G401 (cell line): ENCODE measurements around the gene HTRA3. TPM values are rescaled to one million over a fixed set of nuclear protein-coding genes. Genes with fewer than 3 reads are reported as not detected.

Source experiments
- DNase-seq: peaks from one replicate; pipeline ENCODE4 v3.0.0-alpha.2; 2015; ENCODE audit warnings: low spot score
- in situ Hi-C: cut with HindIII; loops from 2 replicates; pipeline ENCODE4 v1.10.0; 2016; ENCODE audit warnings: low sequenced_read_pairs, mixed read lengths
- total RNA-seq: library from RNA; depleted of rRNA; stranded (reverse); fragments of >200 nt; shearing (Covaris generic); gene quantifications from 2 replicates; pipeline ENCODE4 v1.2.3, GENCODE V29; 2014

Gene HTRA3
- total RNA-seq, 1 experiment from 2014 or later: 0.14 TPM

DNA sequence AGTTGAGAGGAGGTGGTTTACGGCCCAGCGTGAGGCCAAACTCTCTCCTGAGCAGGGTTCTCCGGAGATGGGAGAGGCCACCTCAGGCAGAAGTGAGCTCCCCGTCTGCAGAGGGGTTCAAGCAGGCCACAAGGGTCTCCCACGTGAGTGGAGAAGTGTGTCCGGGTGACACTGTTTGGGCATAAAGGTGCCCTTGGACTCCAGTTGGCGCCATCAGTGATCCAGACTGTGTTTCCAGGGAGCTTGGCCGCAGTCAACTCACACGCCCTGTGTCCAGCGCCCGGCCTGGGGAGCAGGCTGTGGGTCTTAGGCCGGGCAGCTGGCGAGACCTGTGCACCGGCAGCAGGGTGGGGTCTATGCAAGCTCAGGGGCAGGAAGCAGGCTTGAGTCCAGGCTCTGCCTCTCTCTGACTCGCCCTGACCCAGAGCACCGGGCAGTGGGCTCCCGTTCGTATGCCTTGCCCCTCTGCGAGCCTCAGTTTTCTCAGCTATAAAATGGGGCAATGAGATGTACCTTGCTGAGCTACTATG is 24.6 kb upstream of the HTRA3 start:
- in situ Hi-C loops: no loop called here

DNA sequence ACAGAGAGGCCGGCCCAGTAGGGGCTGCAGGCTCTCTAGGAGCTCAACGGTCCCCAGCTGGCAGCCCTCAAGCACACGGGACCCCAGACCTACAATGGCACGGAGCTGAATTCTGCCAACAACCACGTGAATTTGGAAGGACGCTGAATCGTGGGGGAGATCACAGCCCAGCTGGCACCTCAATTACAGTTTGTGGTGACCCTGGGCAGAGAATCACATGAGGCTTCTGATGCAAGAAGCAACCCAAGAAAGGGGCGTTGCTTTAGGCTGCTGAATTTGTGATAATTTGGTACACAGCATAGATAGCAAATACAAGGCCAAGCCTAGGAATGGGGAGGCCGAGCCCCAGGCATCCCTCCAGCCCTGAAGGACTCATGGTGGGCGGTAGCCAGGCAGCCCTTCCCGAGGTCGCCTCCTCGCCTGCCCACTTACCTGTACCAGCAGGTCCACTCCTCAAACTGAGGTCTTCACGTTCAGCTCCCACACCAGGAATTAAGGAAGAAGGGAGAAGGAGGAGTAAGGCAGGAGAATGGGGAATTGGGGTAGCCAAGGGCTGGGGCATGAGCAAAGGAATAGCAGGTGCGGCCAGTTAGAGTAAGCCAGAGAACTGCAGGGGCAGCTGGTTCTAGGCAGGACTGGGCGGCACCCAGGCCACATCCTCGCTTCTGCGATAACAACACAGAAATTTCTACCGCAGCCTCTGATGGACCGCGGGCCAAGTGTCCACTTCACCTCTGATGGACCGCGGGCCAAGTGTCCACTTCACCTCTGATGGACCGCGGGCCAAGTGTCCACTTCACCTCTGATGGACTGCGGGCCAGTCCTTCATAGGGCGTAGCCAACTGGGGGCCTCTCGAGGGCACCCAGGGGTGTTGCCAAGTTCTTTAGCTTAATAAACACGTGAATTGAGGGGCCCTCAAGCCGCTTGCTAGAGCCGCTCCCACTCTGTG is 23.4 kb upstream of the HTRA3 start:
- in situ Hi-C loops: no loop called here
- DNase-seq: no peak

More for the DNA sequence above, 24.6 kb upstream of the HTRA3 start:
- DNase-seq: no peak

DNA sequence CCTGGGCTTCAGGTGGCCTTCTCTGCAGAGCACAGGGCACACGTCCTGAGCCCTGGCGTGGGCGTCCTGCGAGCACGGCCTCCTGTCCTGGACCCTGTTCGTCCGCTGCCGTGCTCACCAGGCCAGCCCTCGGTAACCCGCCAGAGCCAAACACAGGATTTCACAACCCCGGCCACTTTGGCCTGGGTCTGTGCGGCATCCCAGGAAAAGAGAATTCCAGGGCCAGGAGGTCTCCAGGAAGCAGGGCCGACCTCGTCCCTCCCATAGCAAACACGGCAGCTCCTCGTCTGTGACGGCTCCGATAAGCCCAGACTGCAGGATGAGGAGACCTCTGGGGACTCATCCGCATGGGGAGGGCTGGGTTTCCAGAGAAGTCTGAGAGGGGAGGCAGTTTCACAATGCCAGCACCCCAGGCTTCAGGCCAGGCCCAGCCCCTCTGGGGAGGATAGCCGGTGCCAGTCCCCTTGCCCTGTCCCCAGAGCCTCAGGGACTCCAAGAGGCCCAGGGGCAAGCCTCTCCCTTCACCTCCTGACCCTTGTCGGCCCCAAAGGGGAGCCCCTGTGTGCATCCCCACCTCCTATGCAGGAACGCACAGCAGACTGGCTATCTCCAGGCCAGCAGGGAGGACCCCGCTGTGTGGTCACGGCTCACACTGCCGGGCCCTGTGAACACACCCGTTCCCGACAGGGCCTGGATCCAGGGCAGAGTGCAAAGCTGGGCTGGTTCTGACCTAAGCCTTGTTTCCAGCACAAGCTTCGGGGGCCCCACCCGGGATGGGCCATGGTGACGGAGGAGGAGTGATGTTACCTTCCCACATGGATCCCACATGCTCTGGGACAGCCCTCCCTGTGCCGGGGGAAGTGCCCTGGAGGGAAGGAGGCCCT is 22.3 kb upstream of the HTRA3 start:
- DNase-seq: no peak
- in situ Hi-C loops: no loop called here

DNA sequence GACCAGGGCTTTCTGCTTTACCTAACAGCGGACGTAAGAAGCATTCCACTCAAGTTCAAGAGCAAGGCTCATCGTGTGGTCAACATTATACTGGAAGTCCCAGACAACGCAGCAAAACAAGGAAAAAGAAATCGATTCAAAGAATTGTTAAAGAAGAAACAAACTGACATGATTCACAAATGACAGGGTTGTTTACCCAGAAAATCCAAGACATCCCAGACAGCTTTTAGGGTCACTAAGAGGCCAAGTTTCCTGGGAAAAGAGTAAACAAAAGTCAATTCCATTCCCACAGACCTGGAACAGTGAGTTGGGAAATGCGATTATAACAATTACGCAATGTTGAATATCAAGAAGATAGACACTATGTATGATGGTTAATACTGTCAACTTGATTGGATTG is 21.5 kb upstream of the HTRA3 start:
- no peak for DNase-seq

DNA sequence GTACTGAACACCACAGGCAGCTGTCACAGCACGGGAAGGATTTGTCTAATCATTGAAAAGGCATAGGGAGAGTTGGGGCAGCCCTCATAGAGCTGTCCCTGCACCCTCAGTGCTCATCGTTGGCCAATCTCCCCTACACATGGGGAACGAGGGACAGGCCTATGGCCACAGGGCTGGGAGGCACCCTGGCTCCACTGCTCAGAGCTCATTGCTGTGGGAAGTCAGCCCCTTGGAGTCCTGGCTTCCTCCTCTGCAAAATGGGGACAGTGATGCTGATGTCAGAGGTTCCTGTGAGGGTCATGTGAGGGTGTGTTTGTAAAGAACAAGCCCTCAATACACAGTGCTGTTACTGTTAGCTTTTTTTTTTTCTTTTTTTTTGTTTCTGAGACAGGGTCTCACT is 19.3 kb upstream of the HTRA3 start:
- DNase-seq: no peak
- in situ Hi-C loops: no loop called here

More for the DNA sequence above, 21.5 kb upstream of the HTRA3 start:
- in situ Hi-C loops: no loop called here

DNA sequence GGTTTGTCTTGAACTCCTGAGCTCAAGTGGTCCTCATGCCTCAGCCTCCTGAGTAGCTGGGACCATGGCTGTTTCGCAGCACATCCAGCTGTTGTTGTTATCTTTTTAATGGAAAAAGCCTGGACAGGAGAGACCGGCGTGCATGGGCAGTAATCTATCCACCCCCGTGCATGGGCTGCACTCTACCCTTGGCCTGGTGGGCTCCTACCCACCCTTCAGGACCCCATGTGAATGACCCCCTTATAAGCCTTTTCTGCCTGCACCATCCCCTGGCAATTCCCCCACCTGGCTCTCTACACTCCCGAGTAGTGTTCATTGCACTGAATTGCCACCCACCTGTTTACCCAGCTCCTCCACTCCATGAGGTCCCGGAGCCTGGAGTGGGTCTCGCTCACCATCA is 18.9 kb upstream of the HTRA3 start:
- in situ Hi-C loops: no loop called here
- no peak for DNase-seq

GRCh38 chr4:8251110-8251883 is 18.3 kb upstream of the HTRA3 start:
- DNase-seq: no peak
- in situ Hi-C loops: no loop called here

- in situ Hi-C loops: no loop called here
- DNase-seq: no peak
These were observed 17.0 kb upstream of the HTRA3 start for GRCh38 chr4:8252301-8253173.

DNA sequence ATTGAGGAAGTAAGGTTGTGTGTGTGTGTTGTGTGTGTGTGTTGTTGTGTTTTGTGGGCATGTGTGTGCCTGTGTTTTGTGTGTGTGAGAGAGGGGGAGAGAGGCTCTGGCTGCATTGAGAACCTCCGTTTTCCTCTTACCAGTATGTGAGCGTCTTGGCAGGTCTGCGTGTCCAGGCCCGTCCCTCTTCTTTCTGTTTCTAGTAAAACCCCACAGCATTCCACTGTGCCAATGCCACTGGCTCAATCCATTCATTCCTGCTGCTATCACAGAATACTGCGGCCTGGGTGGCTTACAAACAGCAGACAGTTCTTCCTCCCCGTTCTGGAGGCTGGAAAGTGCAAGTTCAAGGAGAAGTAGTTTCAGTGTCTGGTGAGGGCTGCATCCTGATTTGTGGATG is 15.5 kb upstream of the HTRA3 start:
- DNase-seq: no peak
- in situ Hi-C loops: no loop called here

DNA sequence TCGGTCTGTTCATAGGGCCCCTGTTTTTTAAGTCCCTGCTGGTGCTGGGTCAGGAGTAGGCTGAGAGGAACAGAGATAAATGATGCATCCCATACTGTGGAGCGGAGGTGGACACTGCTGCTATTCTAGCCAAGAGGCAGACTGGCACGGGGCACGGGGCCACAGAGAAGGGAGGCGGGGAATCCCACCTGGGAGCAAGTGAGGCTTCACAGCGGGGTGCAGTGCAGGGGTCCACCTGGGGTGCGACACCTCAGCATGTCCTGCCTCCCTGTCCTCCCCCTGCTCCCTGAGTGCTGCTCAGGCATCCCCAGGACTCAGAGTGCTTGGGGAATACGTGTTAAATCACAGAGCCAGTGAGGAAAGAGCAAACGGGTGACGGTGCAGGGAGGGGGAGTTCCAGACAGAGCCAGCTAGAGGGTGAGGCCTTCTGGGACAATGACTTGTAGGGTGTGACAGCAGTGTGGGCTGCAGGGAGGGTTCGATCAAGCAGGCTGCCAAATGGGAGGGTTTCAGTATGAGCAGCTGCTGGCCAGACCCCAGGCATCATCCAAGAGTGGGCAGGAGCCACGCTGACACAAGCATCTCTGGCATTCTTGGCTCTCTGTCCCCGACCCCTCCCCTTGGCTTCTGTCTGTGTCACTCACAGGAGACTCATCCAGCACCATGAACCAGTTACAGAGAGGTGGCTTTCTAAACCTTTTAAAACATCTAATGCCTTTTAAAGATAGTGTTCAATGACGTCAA is 13.7 kb upstream of the HTRA3 start:
- in situ Hi-C loops: no loop called here
- no peak for DNase-seq

GRCh38 chr4:8257854-8258253 is 11.7 kb upstream of the HTRA3 start:
- DNase-seq: no peak
- in situ Hi-C loops: no loop called here

DNA sequence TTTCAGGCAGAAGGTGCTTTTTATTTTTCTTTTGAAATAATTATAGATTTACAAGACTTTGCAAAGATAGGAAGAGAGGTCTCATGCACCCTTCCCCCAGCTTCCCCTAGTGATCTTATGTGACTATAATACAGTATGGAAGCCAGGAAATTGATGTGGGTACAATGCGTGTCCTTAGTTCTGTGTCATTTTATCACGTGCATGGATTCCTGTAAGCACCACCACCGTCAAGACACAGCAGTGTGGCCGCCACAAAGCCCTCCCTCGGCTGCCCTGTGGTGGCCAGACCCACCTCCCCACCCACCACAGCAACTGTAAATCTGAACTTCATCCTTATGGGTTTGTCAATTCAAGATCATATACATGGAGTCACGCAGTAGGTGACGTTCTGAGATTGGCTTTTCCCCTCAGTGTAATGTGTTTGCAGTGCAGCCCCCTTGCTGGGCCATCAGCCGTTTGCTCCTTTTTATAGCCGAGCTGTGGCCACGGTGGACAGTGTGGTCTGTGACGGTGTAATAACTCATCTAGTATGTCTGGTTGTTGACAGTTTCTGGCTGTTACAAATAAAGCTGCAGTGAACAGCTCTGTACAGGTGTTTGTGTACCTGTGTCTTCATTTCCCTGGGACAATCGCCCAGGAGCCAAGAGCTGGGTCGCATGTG is 10.9 kb upstream of the HTRA3 start:
- in situ Hi-C loops: no loop called here
- DNase-seq: no peak

DNA sequence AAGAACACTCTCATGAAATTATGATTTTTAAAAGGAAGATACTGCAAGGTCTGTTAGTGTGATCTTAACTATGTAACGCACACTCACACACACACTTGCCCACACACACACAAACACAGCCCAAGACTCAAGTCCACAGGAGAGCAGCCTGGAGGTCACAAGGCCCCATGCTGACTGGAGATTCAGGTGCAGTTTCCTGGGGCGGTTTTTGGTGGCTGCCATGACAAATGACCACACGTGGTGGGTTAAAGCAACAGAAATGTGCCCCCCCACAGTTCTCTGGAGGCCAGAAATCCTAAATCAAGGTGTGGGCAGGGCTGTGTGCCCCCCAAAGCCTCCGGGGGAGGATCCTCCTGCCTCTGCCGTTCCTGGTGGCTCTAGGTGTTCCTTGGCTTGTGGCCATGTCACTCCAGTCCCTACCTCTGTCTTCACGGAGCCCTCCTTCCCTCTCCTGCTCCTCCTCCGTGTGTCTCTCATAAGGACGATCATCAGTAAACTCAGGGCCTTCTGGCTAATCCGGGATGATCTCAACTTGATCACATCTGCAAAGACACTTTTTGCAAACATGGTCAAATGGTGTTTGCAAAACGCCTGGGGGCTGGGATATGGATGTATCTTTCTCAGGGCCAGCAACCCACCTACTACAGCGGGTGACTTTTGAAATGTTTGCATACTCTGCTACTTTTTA is 9.7 kb upstream of the HTRA3 start:
- DNase-seq: no peak
- in situ Hi-C loops: no loop called here

- in situ Hi-C loops: no loop called here
- no peak for DNase-seq
These were observed 8.9 kb upstream of the HTRA3 start for GRCh38 chr4:8260656-8261111.

DNA sequence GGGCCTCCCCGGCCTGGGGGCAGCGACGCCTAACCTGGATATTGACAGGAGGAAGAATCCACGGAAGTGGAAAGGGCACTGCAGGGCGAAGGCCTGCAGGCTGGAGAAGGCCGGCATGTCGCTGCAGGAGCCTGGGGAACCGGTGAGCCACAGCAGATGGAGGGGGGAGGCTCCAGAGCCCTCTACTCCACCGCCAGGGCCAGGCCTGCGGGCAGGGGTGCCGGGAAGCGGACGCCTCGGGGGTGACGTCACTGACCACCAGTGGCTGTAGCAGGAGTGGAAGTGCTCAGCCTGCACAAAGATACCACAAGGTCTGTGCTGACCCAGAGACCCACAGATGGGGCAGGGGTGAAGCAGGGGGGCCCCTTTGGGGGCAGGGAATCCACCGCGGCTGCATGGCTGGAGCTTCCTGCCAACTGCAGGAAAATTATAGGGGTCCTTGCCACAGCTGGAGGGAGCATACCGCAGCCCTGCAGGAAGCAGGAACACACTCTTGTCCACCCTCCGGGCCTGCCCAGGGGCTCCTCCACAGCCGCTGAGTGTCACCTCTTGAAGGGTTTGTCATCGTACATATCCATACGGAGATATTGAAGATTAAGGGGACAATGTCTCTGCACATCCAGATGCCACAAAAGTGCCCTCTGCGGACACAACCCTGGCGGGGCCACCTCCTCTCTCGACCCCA is 7.6 kb upstream of the HTRA3 start:
- in situ Hi-C loops: no loop called here
- DNase-seq: no peak
